Ovary (tissue), 9 donors: ENCODE data around the gene PTPN3. TPM values are rescaled to one million over a fixed set of nuclear protein-coding genes. Genes with fewer than 3 reads are reported as not detected.

Source experiments
- DNase-seq, 5 donors: peaks; one replicate each; pipeline ENCODE4 v3.0.0-alpha.2; 2019 to 2020
- H3K27ac ChIP-seq, 2 donors: fragments of 200-600 bp; one replicate each; pipeline versions ENCODE4 v1.5.1 to v1.8.0; 2019 to 2022
- H3K27me3 ChIP-seq: fragments of 200-600 bp; one replicate; pipeline ENCODE4 v1.8.0; 2022
- H3K36me3 ChIP-seq: fragments of 200-600 bp; sonication (generic); one replicate; pipeline ENCODE4 v1.5.1; 2019
- H3K4me1 ChIP-seq: one replicate; pipeline ENCODE4 v1.8.1; 2013; ENCODE audit warnings: mild to moderate bottlenecking, moderate library complexity; ENCODE audit not compliant: insufficient read depth
- H3K4me3 ChIP-seq: fragments of 200-600 bp; sonication (generic); one replicate; pipeline ENCODE4 v1.5.1; 2017
- H3K9me3 ChIP-seq, 2 donors: fragments of 200-600 bp in 1 of 2; sonication (generic) in 1 of 2; one replicate each; pipeline versions ENCODE4 v1.5.1 to v1.8.1; 2013 to 2019; ENCODE audit warnings: mild to moderate bottlenecking in 1 of 2, moderate library complexity in 1 of 2
- CTCF ChIP-seq, 3 donors: fragments of 450-650 bp in 2 of 3; fragments of 200-600 bp in 1 of 3; IDR thresholded peaks; one replicate each; pipeline versions ENCODE4 v1.5.1 to v1.8.0; 2016 to 2022; ENCODE audit warnings: antibody characterized with exemption in 3 of 3, mild to moderate bottlenecking in 1 of 3
- EP300 ChIP-seq: sonication (generic); formaldehyde crosslinking; IDR thresholded peaks from one replicate; pipeline ENCODE4 v1.6.1; 2017; ENCODE audit warnings: antibody characterized with exemption
- POLR2A ChIP-seq: fragments of 450-650 bp; IDR thresholded peaks from one replicate; pipeline ENCODE4 v1.6.1; 2017; ENCODE audit warnings: antibody characterized with exemption, mild to moderate bottlenecking, moderate library complexity
- WGBS, 3 donors: extraction: QIAGEN DNeasy Blood & Tissue Kit in 1 of 3; methylation state at CpG; one replicate each; pipeline versions ENCODE4 v1.1.5 to v1.1.7; 2013 to 2017; 5-methylcytosine and 5-hydroxymethylcytosine counted together
- intact Hi-C, 4 donors: fragments of 100-400 bp; cut with DNase I; formaldehyde crosslinking; loops; one replicate each; pipeline versions ENCODE4 v1.11.0 to v1.15.1; 2022 to 2023
- polyA plus RNA-seq, 2 donors: library from polyadenylated mRNA; stranded (reverse); fragments of 200-250 nt in 1 of 2; fragments of 350-450 nt in 1 of 2; fragmentation: Illumina TruSeq in 1 of 2; extraction: RNeasy Lipid Tissue Mini Kit (QIAGEN cat#74804) in 1 of 2; gene quantifications; one replicate each; pipeline ENCODE4 v1.2.3, GENCODE V29; 2013 to 2014
- total RNA-seq, 7 donors: library from RNA; depleted of rRNA in 2 of 7; stranded (reverse); fragments of >200 nt in 2 of 7; fragmentation: NEBNext Ultra II Directional in 3 of 7; extraction: Animal tissue kit (Norgen Biotek cat#: 25700) in 3 of 7; gene quantifications; one replicate each; pipeline versions ENCODE4 v1.1.0 to v1.2.4, GENCODE V29; 2016 to 2023
- donor health status: DM: no; HTN: no; CAD: no; lungs with moderate emphysema.
- donor health status: DM: no; HTN: no; CAD: no.
- donor health status: Bipolar disorder and iron deficiency.
- donor health status: DM: yes; HTN: yes; CAD: no.
- donor health status: DM: no; HTN: no; CAD: no.
- donor health status: DM: yes; HTN: yes; CAD: no.

PTPN3 gene
- total and polyA plus RNA-seq, 9 donors, result 0.20 to 17.8 (median 1.6) TPM

DNA sequence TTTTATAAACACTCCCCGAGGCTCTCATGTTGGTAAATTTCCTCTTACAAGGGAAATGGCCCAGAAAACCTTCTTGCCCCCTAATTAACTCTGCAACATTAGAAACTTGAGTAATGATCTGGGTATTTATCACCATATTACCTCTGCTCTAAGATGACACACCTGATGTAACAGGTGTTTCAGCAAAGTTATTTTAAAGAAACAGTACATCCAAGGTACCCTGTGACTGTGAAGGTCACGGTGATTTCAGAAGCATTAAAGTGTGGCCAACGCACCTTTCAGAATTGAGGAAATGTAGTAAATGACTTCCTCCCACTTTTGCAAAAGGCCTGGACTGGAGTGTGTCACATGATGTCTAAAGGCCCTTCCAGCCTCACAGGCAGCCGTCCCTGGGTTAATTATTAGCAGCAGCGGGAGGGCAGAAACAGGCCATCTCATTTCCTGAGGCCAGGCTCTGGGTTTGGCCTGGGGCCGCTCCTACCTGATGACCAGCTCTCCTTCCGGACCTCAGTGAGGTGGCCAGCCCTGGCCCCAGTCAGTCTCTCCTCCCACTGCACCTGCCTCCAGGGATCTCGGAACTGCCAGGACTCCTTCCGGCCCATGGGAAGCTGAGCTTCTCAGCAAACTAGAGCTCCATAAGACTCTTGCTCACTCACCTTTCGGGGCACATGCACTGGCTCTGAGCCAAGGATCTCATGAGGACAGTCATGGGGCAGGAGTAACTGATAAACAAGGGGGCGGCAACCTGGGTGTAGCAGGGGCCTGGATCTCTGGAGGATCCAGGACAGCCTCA, 20.7 kb downstream of the PTPN3 start:
- Histone ChIP-seq H3K4me1 (no peaks in the 10 kb centered on the region), H3K27ac (no peak overlapping the region), H3K4me3 (no peak overlapping the region), H3K36me3 (no peaks in the 10 kb centered on the region), H3K27me3 (no peaks in the 10 kb centered on the region), H3K9me3 (no peaks in the 10 kb centered on the region)
- 74 to 87% (median 84%) methylated on average over 11 of the region's 11 CpGs for WGBS, 3 donors
- intact Hi-C loops, result no loop called here
- TF ChIP-seq CTCF (IDR thresholded peaks at IDR 0.05), result no peak
- no peak for TF ChIP-seq EP300
- no peak for TF ChIP-seq POLR2A
- no peak for DNase-seq

- no peak for DNase-seq
- intact Hi-C loops, result no loop called here
Observed at GRCh38 chr9:109476642-109477257, 21.4 kb downstream of the PTPN3 start.

GRCh38 chr9:109475526-109475925, 22.6 kb downstream of the PTPN3 start:
- H3K27ac ChIP-seq, result no peak overlapping the region
- 74 to 81% (median 78%) methylated on average over 7 of the region's 7 CpGs for WGBS, 3 donors

More at GRCh38 chr9:109476642-109477257, 21.4 kb downstream of the PTPN3 start:
- H3K36me3 ChIP-seq, result no peaks in the 10 kb centered on the region
- WGBS, 3 donors, result 85 to 87% (median 87%) methylated on average over 8 of the region's 8 CpGs
- H3K9me3 ChIP-seq, result no peaks in the 10 kb centered on the region
- TF ChIP-seq POLR2A (no peak), CTCF (IDR thresholded peaks at IDR 0.05) (no peak), EP300 (no peak)
- H3K27ac ChIP-seq, result no peak overlapping the region
- H3K4me3 ChIP-seq, result no peak overlapping the region
- no peaks in the 10 kb centered on the region for H3K4me1 ChIP-seq
- H3K27me3 ChIP-seq, result no peaks in the 10 kb centered on the region

GRCh38 chr9:109474944-109475343, 23.2 kb downstream of the PTPN3 start:
- Histone ChIP-seq H3K36me3 (no peaks in the 10 kb centered on the region), H3K4me1 (no peaks in the 10 kb centered on the region), H3K27ac (no peak overlapping the region), H3K27me3 (no peaks in the 10 kb centered on the region), H3K4me3 (no peak overlapping the region), H3K9me3 (no peaks in the 10 kb centered on the region)
- DNase-seq, result no peak
- whole genome bisulfite sequencing, 3 donors, result 88 to 91% (median 88%) methylated on average over 2 of the region's 2 CpGs
- TF ChIP-seq EP300 (no peak), POLR2A (no peak), CTCF (IDR thresholded peaks at IDR 0.05) (no peak)
- intact Hi-C loops, result no loop called here

More at GRCh38 chr9:109475526-109475925, 22.6 kb downstream of the PTPN3 start:
- intact Hi-C loops, result no loop called here
- TF ChIP-seq EP300 (no peak), POLR2A (no peak), CTCF (IDR thresholded peaks at IDR 0.05) (no peak)
- Histone ChIP-seq H3K4me3 (no peak overlapping the region), H3K4me1 (no peaks in the 10 kb centered on the region), H3K36me3 (no peaks in the 10 kb centered on the region), H3K9me3 (no peaks in the 10 kb centered on the region), H3K27me3 (no peaks in the 10 kb centered on the region)
- no peak for DNase-seq
